ENCODE data around the gene DGKD.

The DGKD gene

GRCh38 chr2:233503481-233503880, 149.2 kb downstream of the DGKD start:
- DNase-seq (ENCODE audit: low read depth), result no peak

GRCh38 chr2:233503947-233504637, 149.8 kb downstream of the DGKD start:
- DNase-seq (ENCODE audit: low read depth), result no peak

GRCh38 chr2:233513953-233514655, 159.8 kb downstream of the DGKD start:
- no peak for DNase-seq (ENCODE audit: low read depth)

- DNase-seq (ENCODE audit: low read depth), result no peak
Observed at GRCh38 chr2:233519787-233520611, 165.7 kb downstream of the DGKD start.

Measured in stromal cell of bone marrow (primary cell).